Measurements from ENCODE around the gene GARIN1A.
"Not testable (repeated sequence)": the region's sequence is repeated elsewhere in the genome, so short reads cannot be mapped to it uniquely, and the experiment has no call there.

GARIN1A gene

DNA sequence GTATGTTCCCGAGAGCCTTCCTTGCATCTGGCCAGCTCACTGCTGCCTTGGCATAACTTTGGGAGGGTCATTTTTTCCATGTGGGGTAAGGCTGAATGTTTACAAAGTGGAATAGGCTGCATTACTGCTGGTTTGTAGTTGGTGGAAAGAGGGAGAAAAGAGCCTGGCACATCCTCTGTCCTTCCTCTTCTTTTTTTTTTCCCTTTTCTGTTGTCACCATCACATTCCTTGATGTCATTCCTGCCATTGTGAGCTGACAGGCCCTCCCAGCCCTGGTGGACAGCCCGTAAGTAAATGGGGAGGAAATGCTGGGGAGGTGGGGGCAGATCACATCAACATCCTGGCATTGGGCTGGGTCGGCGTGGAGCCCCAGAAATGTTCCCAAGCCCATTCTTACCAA is at the start of gene GARIN1A:
GARIN1A (plus strand) TSS at position 301 of the 400 bp plus-strand sequence. CDS start 106 bp downstream, outside the sequence.
- Histone ChIP-seq H3K27me3 (ENCODE audit: insufficient read depth, low read length) (no peaks in the 10 kb centered on the region), H2AFZ (ENCODE audit: low read length, unreplicated experiment) (no peak within 1 kb of the TSS), H3K36me3 (ENCODE audit: insufficient read depth, low read length) (peaks cover 5% of the 10 kb centered on the region; the same call in 1 of the 2 replicates), H3K79me2 (ENCODE audit: control insufficient read depth, insufficient read depth, low read length, unreplicated experiment) (no peaks in the 10 kb centered on the region), H3K4me1 (ENCODE audit: control insufficient read depth, insufficient read depth, low read length, unreplicated experiment) (no peaks in the 10 kb centered on the region), H3K27ac (ENCODE audit: low read depth, low read length) (no peak within 1 kb of the TSS), H3K4me3 (ENCODE audit: low read depth, low read length) (no peak within 1 kb of the TSS)

- H2AFZ ChIP-seq (ENCODE audit: low read length, unreplicated experiment); H3K4me1 ChIP-seq (ENCODE audit: control insufficient read depth, insufficient read depth, low read length, unreplicated experiment); H3K27me3 ChIP-seq (ENCODE audit: insufficient read depth, low read length); H3K36me3 ChIP-seq (ENCODE audit: insufficient read depth, low read length); H3K4me3 ChIP-seq (ENCODE audit: low read depth, low read length); H3K79me2 ChIP-seq (ENCODE audit: control insufficient read depth, insufficient read depth, low read length, unreplicated experiment): not testable (repeated sequence)
- peak overlapping the region; percentile 68 for H3K27ac ChIP-seq (ENCODE audit: low read depth, low read length)
These were observed 45.0 kb upstream of the GARIN1A start for GRCh38 chr7:128627124-128627523.

DNA sequence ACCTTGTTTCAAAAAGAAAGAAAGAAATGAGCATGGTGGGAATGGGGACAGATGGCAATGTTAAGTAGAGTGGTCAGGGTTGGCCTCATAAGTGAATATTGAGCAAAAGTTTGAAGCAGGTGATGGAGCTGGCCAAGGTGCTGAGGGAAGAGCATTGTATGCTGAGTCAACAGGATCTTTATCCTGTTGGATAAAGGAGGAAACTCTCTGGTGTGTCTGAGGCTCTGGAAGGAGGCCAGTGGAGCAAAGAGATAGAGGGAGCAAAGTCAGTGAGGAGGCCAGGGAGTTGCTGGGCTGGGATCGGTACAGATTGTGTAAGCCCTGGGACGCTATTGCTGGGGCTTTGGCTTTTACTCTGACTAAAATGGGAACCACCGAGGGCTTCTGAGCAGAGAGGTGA is 38.2 kb upstream of the GARIN1A start:
- H2AFZ ChIP-seq (ENCODE audit: low read length, unreplicated experiment); H3K4me1 ChIP-seq (ENCODE audit: control insufficient read depth, insufficient read depth, low read length, unreplicated experiment); H3K27me3 ChIP-seq (ENCODE audit: insufficient read depth, low read length); H3K4me3 ChIP-seq (ENCODE audit: low read depth, low read length); H3K79me2 ChIP-seq (ENCODE audit: control insufficient read depth, insufficient read depth, low read length, unreplicated experiment); H3K36me3 ChIP-seq (ENCODE audit: insufficient read depth, low read length); H3K27ac ChIP-seq (ENCODE audit: low read depth, low read length): not testable (repeated sequence)

- not testable (repeated sequence) for H2AFZ ChIP-seq (ENCODE audit: low read length, unreplicated experiment); H3K4me1 ChIP-seq (ENCODE audit: control insufficient read depth, insufficient read depth, low read length, unreplicated experiment); H3K79me2 ChIP-seq (ENCODE audit: control insufficient read depth, insufficient read depth, low read length, unreplicated experiment); H3K36me3 ChIP-seq (ENCODE audit: insufficient read depth, low read length); H3K27ac ChIP-seq (ENCODE audit: low read depth, low read length); H3K4me3 ChIP-seq (ENCODE audit: low read depth, low read length); H3K27me3 ChIP-seq (ENCODE audit: insufficient read depth, low read length)
These were observed 26.9 kb upstream of the GARIN1A start for GRCh38 chr7:128645206-128645605.

DNA sequence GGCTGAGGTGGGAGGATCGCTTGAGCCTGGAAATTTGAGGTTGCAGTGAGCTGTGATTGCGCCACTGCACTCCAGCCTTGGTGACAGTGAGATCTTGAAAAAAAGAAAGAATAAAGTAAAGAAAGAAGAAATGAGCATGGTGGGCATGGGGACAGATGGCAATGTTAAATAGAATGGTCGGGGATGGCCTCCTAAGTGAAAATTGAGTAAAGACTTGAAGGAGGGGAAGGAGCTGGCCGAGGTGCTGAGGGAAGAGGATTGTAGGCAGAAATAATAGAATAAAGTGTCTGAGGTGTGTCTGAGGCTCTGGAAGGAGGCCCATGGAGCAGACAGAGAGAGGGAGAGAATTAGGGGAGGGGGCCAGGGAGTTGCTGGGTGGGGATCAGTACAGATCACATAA is 26.2 kb upstream of the GARIN1A start:
- not testable (repeated sequence) for H3K4me1 ChIP-seq (ENCODE audit: control insufficient read depth, insufficient read depth, low read length, unreplicated experiment); H3K79me2 ChIP-seq (ENCODE audit: control insufficient read depth, insufficient read depth, low read length, unreplicated experiment); H3K27ac ChIP-seq (ENCODE audit: low read depth, low read length); H2AFZ ChIP-seq (ENCODE audit: low read length, unreplicated experiment); H3K36me3 ChIP-seq (ENCODE audit: insufficient read depth, low read length); H3K4me3 ChIP-seq (ENCODE audit: low read depth, low read length); H3K27me3 ChIP-seq (ENCODE audit: insufficient read depth, low read length)

DNA sequence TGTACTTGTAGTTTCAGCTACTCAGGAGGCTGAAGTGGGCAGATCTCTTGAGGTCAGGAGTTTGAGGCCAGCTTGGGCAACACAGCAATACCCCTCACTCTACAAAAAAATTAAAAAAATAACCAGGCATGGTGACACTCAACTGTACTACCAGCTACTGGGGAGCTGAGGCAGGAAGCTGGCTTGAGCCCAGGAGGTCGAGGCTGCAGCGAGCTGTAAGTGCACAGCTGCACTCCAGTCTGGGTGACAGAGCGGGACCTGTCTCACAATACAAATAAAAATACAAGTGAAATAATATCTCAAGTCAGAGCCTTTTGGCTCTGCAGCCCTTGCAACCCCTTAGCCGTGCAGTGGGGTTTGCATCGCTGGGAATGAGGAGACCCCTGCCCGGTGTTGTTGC is 25.2 kb upstream of the GARIN1A start:
- not testable (repeated sequence) for H2AFZ ChIP-seq (ENCODE audit: low read length, unreplicated experiment); H3K79me2 ChIP-seq (ENCODE audit: control insufficient read depth, insufficient read depth, low read length, unreplicated experiment); H3K36me3 ChIP-seq (ENCODE audit: insufficient read depth, low read length); H3K4me1 ChIP-seq (ENCODE audit: control insufficient read depth, insufficient read depth, low read length, unreplicated experiment); H3K4me3 ChIP-seq (ENCODE audit: low read depth, low read length); H3K27me3 ChIP-seq (ENCODE audit: insufficient read depth, low read length); H3K27ac ChIP-seq (ENCODE audit: low read depth, low read length)

DNA sequence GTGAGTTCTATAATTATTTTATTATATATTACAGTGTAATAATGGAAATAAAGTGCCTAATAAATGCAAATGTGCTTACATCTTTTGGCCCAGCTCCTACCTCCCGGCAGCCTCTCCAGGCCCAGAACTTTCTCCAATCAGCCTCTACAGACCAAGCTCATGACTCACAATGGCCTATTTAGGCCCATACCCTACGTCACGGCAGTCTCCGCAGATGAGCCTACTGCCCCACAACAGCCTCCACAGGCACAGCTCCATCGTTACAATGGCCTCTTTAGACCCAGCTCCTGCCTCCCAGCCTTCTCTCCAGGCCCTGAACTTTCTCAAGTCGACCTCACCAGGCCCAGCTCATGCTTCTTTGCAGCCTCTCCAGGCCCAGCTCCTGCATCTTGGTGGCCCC is 21.0 kb upstream of the GARIN1A start:
- H3K79me2 ChIP-seq (ENCODE audit: control insufficient read depth, insufficient read depth, low read length, unreplicated experiment); H3K4me1 ChIP-seq (ENCODE audit: control insufficient read depth, insufficient read depth, low read length, unreplicated experiment); H3K27ac ChIP-seq (ENCODE audit: low read depth, low read length); H3K27me3 ChIP-seq (ENCODE audit: insufficient read depth, low read length); H3K36me3 ChIP-seq (ENCODE audit: insufficient read depth, low read length); H2AFZ ChIP-seq (ENCODE audit: low read length, unreplicated experiment); H3K4me3 ChIP-seq (ENCODE audit: low read depth, low read length): not testable (repeated sequence)

DNA sequence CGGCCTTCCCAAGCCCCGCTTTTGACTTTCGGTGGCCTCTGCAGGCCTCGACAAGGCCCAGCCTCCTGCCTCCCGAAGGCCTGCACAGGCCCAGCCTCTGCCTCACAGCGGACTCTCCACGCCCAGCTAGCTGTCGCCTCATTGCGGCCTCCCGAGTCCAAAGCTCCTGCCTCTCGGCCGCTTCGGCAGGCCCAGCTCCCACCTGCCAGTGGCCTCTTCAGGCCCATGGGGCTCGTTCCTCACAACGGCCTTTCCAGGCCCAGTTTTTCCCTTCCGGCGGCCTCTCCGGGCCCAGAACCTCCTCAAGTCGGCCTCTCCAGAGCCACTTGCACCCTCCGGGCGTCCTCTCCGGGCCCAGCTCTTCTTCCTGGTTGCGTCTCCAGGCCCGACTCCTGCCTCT is 19.5 kb upstream of the GARIN1A start:
- H3K36me3 ChIP-seq (ENCODE audit: insufficient read depth, low read length); H3K27ac ChIP-seq (ENCODE audit: low read depth, low read length); H2AFZ ChIP-seq (ENCODE audit: low read length, unreplicated experiment): not testable (repeated sequence)

DNA sequence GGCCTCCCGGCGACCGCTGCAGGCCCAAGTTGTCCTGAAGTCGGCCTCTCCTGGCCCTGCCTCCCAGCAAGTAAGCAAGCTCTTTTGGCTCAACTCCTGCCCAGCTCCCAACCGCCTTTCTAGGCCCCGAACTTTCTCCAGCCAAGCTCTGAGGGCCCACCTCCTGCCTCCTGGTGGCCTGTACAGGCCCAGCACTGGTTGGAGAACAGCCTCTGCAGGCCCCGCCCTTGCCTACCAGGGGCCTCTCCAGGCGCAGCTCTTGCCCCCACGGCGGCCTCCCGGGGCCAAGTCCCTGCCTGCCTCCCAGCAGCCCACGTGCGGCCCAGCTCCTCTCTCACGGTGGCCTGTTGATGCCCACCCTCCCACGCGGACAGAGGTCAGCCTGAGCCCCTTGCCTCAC is 18.9 kb upstream of the GARIN1A start:
- H3K27me3 ChIP-seq (ENCODE audit: insufficient read depth, low read length); H3K27ac ChIP-seq (ENCODE audit: low read depth, low read length); H2AFZ ChIP-seq (ENCODE audit: low read length, unreplicated experiment); H3K4me3 ChIP-seq (ENCODE audit: low read depth, low read length); H3K79me2 ChIP-seq (ENCODE audit: control insufficient read depth, insufficient read depth, low read length, unreplicated experiment); H3K4me1 ChIP-seq (ENCODE audit: control insufficient read depth, insufficient read depth, low read length, unreplicated experiment); H3K36me3 ChIP-seq (ENCODE audit: insufficient read depth, low read length): not testable (repeated sequence)

More for the DNA sequence above, 19.5 kb upstream of the GARIN1A start:
- not testable (repeated sequence) for H3K4me1 ChIP-seq (ENCODE audit: control insufficient read depth, insufficient read depth, low read length, unreplicated experiment); H3K4me3 ChIP-seq (ENCODE audit: low read depth, low read length); H3K27me3 ChIP-seq (ENCODE audit: insufficient read depth, low read length); H3K79me2 ChIP-seq (ENCODE audit: control insufficient read depth, insufficient read depth, low read length, unreplicated experiment)

DNA sequence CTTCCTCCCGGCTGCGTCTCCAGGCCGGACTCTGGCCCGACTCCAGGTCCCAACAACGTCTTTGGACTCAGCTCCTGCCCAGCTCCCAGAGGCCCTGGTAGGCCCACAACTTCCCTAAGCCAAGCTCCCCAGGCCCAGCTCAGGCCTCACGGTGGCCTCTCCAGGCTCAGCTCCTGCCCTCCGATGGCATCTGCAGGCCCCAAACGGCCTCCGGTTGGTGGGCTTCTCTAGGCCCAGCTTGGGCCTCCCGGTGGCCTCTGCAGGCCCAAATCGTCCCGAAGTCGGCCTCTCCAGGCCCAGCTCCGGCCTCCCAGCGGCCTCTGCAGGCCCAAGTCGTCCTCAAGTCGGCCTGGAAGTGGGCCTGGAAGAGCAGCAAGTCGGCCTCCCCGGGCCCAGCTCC is 18.0 kb upstream of the GARIN1A start:
- H2AFZ ChIP-seq (ENCODE audit: low read length, unreplicated experiment); H3K27me3 ChIP-seq (ENCODE audit: insufficient read depth, low read length): not testable (repeated sequence)

GRCh38 chr7:128654501-128654900 is 17.6 kb upstream of the GARIN1A start:
- H3K27me3 ChIP-seq (ENCODE audit: insufficient read depth, low read length); H2AFZ ChIP-seq (ENCODE audit: low read length, unreplicated experiment); H3K36me3 ChIP-seq (ENCODE audit: insufficient read depth, low read length); H3K79me2 ChIP-seq (ENCODE audit: control insufficient read depth, insufficient read depth, low read length, unreplicated experiment); H3K4me3 ChIP-seq (ENCODE audit: low read depth, low read length); H3K27ac ChIP-seq (ENCODE audit: low read depth, low read length); H3K4me1 ChIP-seq (ENCODE audit: control insufficient read depth, insufficient read depth, low read length, unreplicated experiment): not testable (repeated sequence)

More for the DNA sequence above, 18.0 kb upstream of the GARIN1A start:
- H3K4me1 ChIP-seq (ENCODE audit: control insufficient read depth, insufficient read depth, low read length, unreplicated experiment); H3K36me3 ChIP-seq (ENCODE audit: insufficient read depth, low read length); H3K4me3 ChIP-seq (ENCODE audit: low read depth, low read length); H3K79me2 ChIP-seq (ENCODE audit: control insufficient read depth, insufficient read depth, low read length, unreplicated experiment); H3K27ac ChIP-seq (ENCODE audit: low read depth, low read length): not testable (repeated sequence)

GRCh38 chr7:128658428-128658827 is 13.7 kb upstream of the GARIN1A start:
- H3K27ac ChIP-seq (ENCODE audit: low read depth, low read length); H3K4me3 ChIP-seq (ENCODE audit: low read depth, low read length); H3K27me3 ChIP-seq (ENCODE audit: insufficient read depth, low read length); H3K4me1 ChIP-seq (ENCODE audit: control insufficient read depth, insufficient read depth, low read length, unreplicated experiment); H3K79me2 ChIP-seq (ENCODE audit: control insufficient read depth, insufficient read depth, low read length, unreplicated experiment); H2AFZ ChIP-seq (ENCODE audit: low read length, unreplicated experiment): not testable (repeated sequence)
- peaks cover 17% of the 10 kb centered on the region for H3K36me3 ChIP-seq (ENCODE audit: insufficient read depth, low read length)

Data from ACC112 (cell line).